Right ventricle myocardium inferior (tissue), 1 donor: ENCODE measurements around the gene NKAIN2. TPM values are rescaled to one million over a fixed set of nuclear protein-coding genes. Genes with fewer than 3 reads are reported as not detected.

Source experiments
- total RNA-seq: library from RNA; stranded (reverse); fragmentation: NEBNext Ultra II Directional; extraction: Animal tissue kit (Norgen Biotek cat#: 25700); gene quantifications from one replicate; pipeline ENCODE4 v1.2.1, GENCODE V29; 2021
- donor health status: DM: no; HTN: yes; CAD: no; lungs with severe emphysema.

The NKAIN2 gene
- total RNA-seq, 1 donor from 2014 or later, result 0.30 TPM

Other genes with a start within 250 kb of the NKAIN2 start
- 394 TPM for gene TRDN, start 166.9 kb upstream of the NKAIN2 start, total RNA-seq